ENCODE measurements around the gene PACRGL. TPM values are rescaled to one million over a fixed set of nuclear protein-coding genes. Genes with fewer than 3 reads are reported as not detected.

Gene PACRGL
- total RNA-seq, 1 experiment from 2014 or later, result 14.9 TPM

GRCh38 chr4:20787940-20788665 lies 87.8 kb downstream of the PACRGL start:
- Histone ChIP-seq H3K4me1 (no peaks in the 10 kb centered on the region), H3K9me3 (no peaks in the 10 kb centered on the region), H3K36me3 (ENCODE audit: control insufficient read depth, insufficient read depth, low read length) (no peaks in the 10 kb centered on the region), H3K27me3 (replicated peaks; ENCODE audit: control insufficient read depth, insufficient read depth, low read length) (no peaks in the 10 kb centered on the region), H3K4me3 (ENCODE audit: low read depth, low read length) (no peak overlapping the region)
- no peaks in the 10 kb centered on the region for H3K36me3 Mint-ChIP-seq (ENCODE audit: insufficient read depth, unreplicated experiment)
- ChIA-PET POLR2A (no interaction called here), CTCF (no interaction called here)
- intact Hi-C loops (cut with micrococcal nuclease; ENCODE audit: unreplicated experiment), result no loop called here
- no peak overlapping the region for H3K27ac Mint-ChIP-seq (ENCODE audit: unreplicated experiment)
- no peaks in the 10 kb centered on the region for H3K4me1 Mint-ChIP-seq (ENCODE audit: low read depth, unreplicated experiment)
- no TSS peak for BruUV-seq (replicated peaks)
- DNase-seq, result no peak
- H3K4me3 Mint-ChIP-seq (ENCODE audit: unreplicated experiment), result no peak overlapping the region
- no peak for TF ChIP-seq CTCF (IDR thresholded peaks at IDR 0.05; ENCODE audit: insufficient read depth in 1 of 2, low read depth in 1 of 2, low read length in 1 of 2, severe bottlenecking in 1 of 2, unreplicated experiment in 1 of 2)
- H3K27me3 Mint-ChIP-seq (ENCODE audit: insufficient read depth, unreplicated experiment), result no peaks in the 10 kb centered on the region
- peaks cover 5% of the 10 kb centered on the region for H3K9me3 Mint-ChIP-seq (ENCODE audit: unreplicated experiment)
